Gastroesophageal sphincter (tissue), 3 donors: ENCODE measurements around the gene CD72.
"Not testable (repeated sequence)": the region's sequence is repeated elsewhere in the genome, so short reads cannot be mapped to it uniquely, and the experiment has no call there.

ENCODE experiments used
- EP300 ChIP-seq: sonication (generic); formaldehyde crosslinking; IDR thresholded peaks from one replicate; pipeline ENCODE4 v1.6.1; 2017; ENCODE audit warnings: antibody characterized with exemption, mild to moderate bottlenecking
- POLR2A ChIP-seq, 2 donors: fragments of 450-650 bp; IDR thresholded peaks; one replicate each; pipeline ENCODE4 v1.6.1; 2017; ENCODE audit warnings: antibody characterized with exemption in 2 of 2, mild to moderate bottlenecking in 2 of 2, moderate library complexity in 1 of 2
- POLR2AphosphoS5 ChIP-seq: sonication (generic); formaldehyde crosslinking; IDR thresholded peaks from one replicate; pipeline ENCODE4 v1.6.1; 2017; ENCODE audit warnings: antibody characterized with exemption
- TF ChIP-seq, protein P1 (sequence below), 4 experiments: fragments of 200-600 bp in 2 of 4; fragments of 450-650 bp in 2 of 4; sonication (generic) in 1 of 4; IDR thresholded peaks; one replicate each; pipeline ENCODE4 v1.5.1; 2017 to 2019; ENCODE audit warnings: antibody characterized with exemption in 4 of 4, mild to moderate bottlenecking in 2 of 4, moderate library complexity in 2 of 4

DNA sequence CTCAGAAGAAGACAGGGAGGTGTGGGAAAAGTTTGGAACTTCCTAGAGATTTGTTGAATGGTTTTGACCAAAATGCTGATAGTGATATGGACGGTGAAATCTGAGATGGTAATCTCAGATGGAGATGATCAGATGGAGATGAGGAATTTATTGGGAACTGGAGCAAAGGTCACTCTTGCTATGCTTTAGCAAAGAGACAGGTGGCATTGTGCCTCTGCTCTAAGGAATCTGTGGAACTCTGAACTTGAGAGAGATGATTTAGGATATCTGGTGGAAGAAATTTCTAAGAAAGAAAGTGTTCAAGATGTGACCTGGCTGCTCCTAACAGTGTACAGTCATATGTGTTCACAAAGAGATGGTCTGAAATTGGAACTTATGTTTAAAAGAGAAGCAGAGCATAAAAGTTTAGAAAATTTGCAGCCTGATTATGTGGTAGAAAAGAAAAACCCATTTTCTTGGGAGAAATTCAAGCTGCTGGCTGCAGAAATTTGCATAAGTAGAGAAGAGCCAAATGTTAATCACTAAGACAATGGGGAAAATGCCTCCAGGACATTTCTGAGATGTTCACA is 38.5 kb downstream of the CD72 start:
- TF ChIP-seq POLR2A (IDR thresholded peaks at IDR 0.05); POLR2AphosphoS5; EP300: not testable (repeated sequence)
- TF ChIP-seq, protein P1, sequence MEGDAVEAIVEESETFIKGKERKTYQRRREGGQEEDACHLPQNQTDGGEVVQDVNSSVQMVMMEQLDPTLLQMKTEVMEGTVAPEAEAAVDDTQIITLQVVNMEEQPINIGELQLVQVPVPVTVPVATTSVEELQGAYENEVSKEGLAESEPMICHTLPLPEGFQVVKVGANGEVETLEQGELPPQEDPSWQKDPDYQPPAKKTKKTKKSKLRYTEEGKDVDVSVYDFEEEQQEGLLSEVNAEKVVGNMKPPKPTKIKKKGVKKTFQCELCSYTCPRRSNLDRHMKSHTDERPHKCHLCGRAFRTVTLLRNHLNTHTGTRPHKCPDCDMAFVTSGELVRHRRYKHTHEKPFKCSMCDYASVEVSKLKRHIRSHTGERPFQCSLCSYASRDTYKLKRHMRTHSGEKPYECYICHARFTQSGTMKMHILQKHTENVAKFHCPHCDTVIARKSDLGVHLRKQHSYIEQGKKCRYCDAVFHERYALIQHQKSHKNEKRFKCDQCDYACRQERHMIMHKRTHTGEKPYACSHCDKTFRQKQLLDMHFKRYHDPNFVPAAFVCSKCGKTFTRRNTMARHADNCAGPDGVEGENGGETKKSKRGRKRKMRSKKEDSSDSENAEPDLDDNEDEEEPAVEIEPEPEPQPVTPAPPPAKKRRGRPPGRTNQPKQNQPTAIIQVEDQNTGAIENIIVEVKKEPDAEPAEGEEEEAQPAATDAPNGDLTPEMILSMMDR (IDR thresholded peaks at IDR 0.05): not testable (repeated sequence)
